Thyroid gland (tissue), 4 donors: ENCODE measurements around the gene BLVRA. TPM values are rescaled to one million over a fixed set of nuclear protein-coding genes. Genes with fewer than 3 reads are reported as not detected.
"Not testable (repeated sequence)": the region's sequence is repeated elsewhere in the genome, so short reads cannot be mapped to it uniquely, and the experiment has no call there.

Experiments used
- DNase-seq, 2 donors: peaks; one replicate each; pipeline ENCODE4 v3.0.0-alpha.2; 2019
- H3K27ac ChIP-seq, 3 donors: fragments of 200-600 bp; sonication (generic); 1 replicate in 2 of 3; 2 replicates in 1 of 3; pipeline ENCODE4 v1.5.1; 2016 to 2019; ENCODE audit warnings: mild to moderate bottlenecking in 1 of 3, moderate library complexity in 1 of 3
- H3K27me3 ChIP-seq: fragments of 200-600 bp; sonication (generic); one replicate; pipeline ENCODE4 v1.5.1; 2019
- H3K36me3 ChIP-seq, 2 donors: fragments of 200-600 bp; sonication (generic); one replicate each; pipeline ENCODE4 v1.5.1; 2016 to 2019
- H3K4me1 ChIP-seq, 2 donors: fragments of 200-600 bp; sonication (generic); one replicate each; pipeline ENCODE4 v1.5.1; 2017 to 2019
- H3K4me3 ChIP-seq, 3 donors: fragments of 200-600 bp; sonication (generic); replicated peaks in 1 of 3; 1 replicate in 2 of 3; 2 replicates in 1 of 3; pipeline ENCODE4 v1.5.1; 2016; ENCODE audit warnings: mild to moderate bottlenecking in 1 of 3
- H3K9me3 ChIP-seq: fragments of 200-600 bp; sonication (generic); one replicate; pipeline ENCODE4 v1.5.1; 2017
- CTCF ChIP-seq, 6 experiments: fragments of 200-600 bp in 3 of 6; fragments of 450-650 bp in 3 of 6; sonication (generic) in 3 of 6; IDR thresholded peaks; one replicate each; pipeline ENCODE4 v1.5.1; 2016 to 2019; ENCODE audit warnings: antibody characterized with exemption in 6 of 6, mild to moderate bottlenecking in 2 of 6, inconsistent platforms in 1 of 6, moderate library complexity in 1 of 6
- POLR2A ChIP-seq, 2 donors: fragments of 450-650 bp; IDR thresholded peaks; one replicate each; pipeline ENCODE4 v1.6.1; 2017; ENCODE audit warnings: antibody characterized with exemption in 2 of 2, mild to moderate bottlenecking in 2 of 2, moderate library complexity in 1 of 2
- WGBS, 2 donors: methylation state at CpG; one replicate each; pipeline ENCODE4 v1.1.5; 2017; 5-methylcytosine and 5-hydroxymethylcytosine counted together
- intact Hi-C: fragments of 100-400 bp; cut with DNase I; formaldehyde crosslinking; loops from one replicate; pipeline ENCODE4 v1.15.1; 2023
- total RNA-seq, 4 donors: library from RNA; depleted of rRNA; stranded (reverse); fragments of >200 nt; gene quantifications; one replicate each; pipeline ENCODE4 v1.2.3, GENCODE V29; 2016

Gene BLVRA
- total RNA-seq, 4 donors from 2014 or later, result 28.5 to 44.5 (median 36.7) TPM

- no peak overlapping the region for H3K4me3 ChIP-seq
- H3K4me1 ChIP-seq, result no peaks in the 10 kb centered on the region
- intact Hi-C loops, result no loop called here
- H3K9me3 ChIP-seq, result no peaks in the 10 kb centered on the region
- no peaks in the 10 kb centered on the region for H3K36me3 ChIP-seq
- no peak overlapping the region for H3K27ac ChIP-seq
- 50 to 60% methylated on average over 3 of the region's 3 CpGs for WGBS, 2 donors
- no peak for TF ChIP-seq POLR2A (IDR thresholded peaks at IDR 0.05)
- no peak for TF ChIP-seq CTCF (IDR thresholded peaks at IDR 0.05)
- no peaks in the 10 kb centered on the region for H3K27me3 ChIP-seq
- DNase-seq, result no peak
These were observed 56.9 kb downstream of the BLVRA start for GRCh38 chr7:43815373-43815772.

DNA sequence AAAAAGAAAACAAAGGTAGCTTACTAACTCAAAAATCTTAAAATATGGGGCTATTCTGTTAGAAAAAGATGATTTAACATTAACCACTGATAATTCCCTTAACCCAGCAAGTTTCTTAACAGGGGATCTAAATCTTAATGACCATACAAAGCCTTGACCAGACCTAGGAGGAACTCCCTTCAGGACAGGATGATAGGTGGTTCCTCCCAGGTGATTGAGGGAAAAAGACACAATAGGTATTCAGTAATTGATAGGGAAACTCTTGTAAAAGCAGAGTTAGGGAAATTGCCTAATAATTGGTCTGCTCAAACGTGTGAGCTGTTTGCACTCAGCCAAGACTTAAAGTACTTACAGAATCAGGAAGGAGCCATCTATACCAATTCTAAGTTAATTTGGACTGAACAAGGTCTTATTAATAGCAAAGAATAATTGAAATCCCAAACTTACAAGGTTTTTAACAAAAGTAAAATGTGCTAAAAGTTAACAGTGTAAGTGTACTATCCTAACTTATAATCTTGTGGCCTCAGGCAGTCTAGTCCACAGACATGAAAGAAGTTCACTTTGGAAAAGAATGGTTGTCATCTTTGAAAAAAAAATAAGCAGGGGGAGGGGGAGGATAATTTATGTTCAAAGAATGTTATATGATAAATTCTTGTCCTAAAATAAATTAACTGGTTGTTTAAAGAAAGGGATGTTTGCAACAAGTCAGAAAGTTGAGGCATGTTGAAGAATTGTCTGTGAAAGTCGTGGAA is 57.7 kb downstream of the BLVRA start:
- H3K4me3 ChIP-seq, H3K4me1 ChIP-seq, H3K9me3 ChIP-seq, H3K27ac ChIP-seq, H3K27me3 ChIP-seq, intact Hi-C loops, DNase-seq, H3K36me3 ChIP-seq: not testable (repeated sequence)
- WGBS, 2 donors, result 77% methylated on average over 2 of the region's 2 CpGs

DNA sequence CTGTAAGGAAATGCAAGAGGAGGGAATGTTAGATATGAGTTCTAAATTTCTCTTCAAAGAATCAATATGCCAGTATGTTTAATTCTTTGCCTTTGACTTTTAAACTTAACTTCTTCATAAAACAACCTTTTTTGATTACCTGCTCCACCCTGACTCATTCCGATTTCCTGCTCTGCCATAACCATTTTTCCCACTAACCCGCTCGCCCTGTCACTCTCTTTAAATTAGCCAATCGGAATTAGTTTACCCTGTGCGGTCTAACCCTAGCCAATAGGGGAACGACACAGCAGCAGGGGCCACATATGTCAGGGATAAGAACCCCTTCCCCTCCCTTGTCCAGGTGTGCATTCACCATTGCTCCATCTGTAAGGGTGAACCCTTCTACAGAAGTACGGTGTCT is 64.9 kb downstream of the BLVRA start:
- WGBS, 2 donors, result 95 to 96% methylated on average over 7 of the region's 7 CpGs
- H3K9me3 ChIP-seq, H3K4me1 ChIP-seq, H3K27ac ChIP-seq, intact Hi-C loops, H3K27me3 ChIP-seq, H3K36me3 ChIP-seq, H3K4me3 ChIP-seq, DNase-seq: not testable (repeated sequence)

DNA sequence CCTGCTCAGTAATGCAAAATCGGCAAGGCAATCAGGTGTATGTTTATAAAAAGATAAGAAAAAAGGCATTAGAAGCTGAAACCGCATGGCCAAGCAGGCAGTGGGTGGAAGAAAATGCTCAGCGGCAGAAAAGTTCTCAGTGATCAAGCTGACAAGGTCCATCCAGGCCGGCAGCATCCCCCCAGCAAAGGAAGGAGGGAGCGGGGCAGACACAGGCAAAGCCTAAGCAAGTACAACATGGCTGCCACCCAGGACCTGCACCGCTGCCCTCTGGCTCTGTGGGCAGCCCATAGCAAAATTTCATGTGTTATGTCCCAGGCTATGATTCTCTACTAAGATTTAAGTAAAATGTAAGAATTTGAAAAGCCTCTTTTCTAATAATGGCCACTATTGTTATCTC is 65.5 kb downstream of the BLVRA start:
- Histone ChIP-seq H3K27ac (no peak overlapping the region), H3K4me3 (no peak overlapping the region), H3K9me3 (no peaks in the 10 kb centered on the region), H3K4me1 (no peaks in the 10 kb centered on the region), H3K36me3 (no peaks in the 10 kb centered on the region), H3K27me3 (no peaks in the 10 kb centered on the region)
- no peak for DNase-seq
- no peak for TF ChIP-seq POLR2A (IDR thresholded peaks at IDR 0.05)
- no peak for TF ChIP-seq CTCF (IDR thresholded peaks at IDR 0.05)
- 80 to 91% methylated on average over 6 of the region's 6 CpGs for WGBS, 2 donors
- intact Hi-C loops, result no loop called here

DNA sequence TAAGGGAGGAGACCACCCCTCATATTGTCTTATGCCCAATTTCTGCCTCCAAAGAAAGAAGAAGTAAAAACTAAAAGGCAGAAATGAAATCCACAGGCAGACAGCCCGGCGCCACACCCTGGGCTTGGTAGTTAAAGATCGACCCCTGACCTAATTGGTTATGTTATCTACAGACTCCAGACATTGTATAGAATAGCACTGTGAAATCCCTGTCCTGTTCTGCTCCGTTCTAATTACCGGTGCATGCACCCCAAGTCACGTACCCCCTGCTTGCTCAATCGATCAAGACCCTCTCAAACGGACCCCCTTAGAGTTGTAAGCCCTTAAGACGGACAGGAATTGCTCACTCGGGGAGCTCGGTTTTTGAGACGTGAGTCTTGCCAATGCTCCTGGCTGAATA is 66.0 kb downstream of the BLVRA start:
- H3K36me3 ChIP-seq, H3K4me1 ChIP-seq, DNase-seq, H3K27me3 ChIP-seq, H3K4me3 ChIP-seq, H3K27ac ChIP-seq, intact Hi-C loops, H3K9me3 ChIP-seq: not testable (repeated sequence)
- WGBS, 2 donors, result 74 to 84% methylated on average over 12 of the region's 12 CpGs

GRCh38 chr7:43824963-43825362 is 66.5 kb downstream of the BLVRA start:
- intact Hi-C loops, result no loop called here
- no peak for TF ChIP-seq POLR2A (IDR thresholded peaks at IDR 0.05)
- TF ChIP-seq CTCF (IDR thresholded peaks at IDR 0.05), result no peak
- no peaks in the 10 kb centered on the region for H3K4me1 ChIP-seq
- no peaks in the 10 kb centered on the region for H3K36me3 ChIP-seq
- DNase-seq, result no peak
- H3K9me3 ChIP-seq, result no peaks in the 10 kb centered on the region
- no peak overlapping the region for H3K4me3 ChIP-seq
- no peak overlapping the region for H3K27ac ChIP-seq
- WGBS, 2 donors, result 46 to 50% methylated on average over 1 of the region's 1 CpG
- no peaks in the 10 kb centered on the region for H3K27me3 ChIP-seq
